NCI-H446 treated with DMSO at 0.1 percent for 48 hours (cell line): ENCODE data around the gene GUCA1A.
"Not testable (repeated sequence)": the region's sequence is repeated elsewhere in the genome, so short reads cannot be mapped to it uniquely, and the experiment has no call there.

Experiments
- DNase-seq: peaks from one replicate; lab custom pipeline; 2025; lab: John Stamatoyannopoulos, UW

Gene GUCA1A

DNA sequence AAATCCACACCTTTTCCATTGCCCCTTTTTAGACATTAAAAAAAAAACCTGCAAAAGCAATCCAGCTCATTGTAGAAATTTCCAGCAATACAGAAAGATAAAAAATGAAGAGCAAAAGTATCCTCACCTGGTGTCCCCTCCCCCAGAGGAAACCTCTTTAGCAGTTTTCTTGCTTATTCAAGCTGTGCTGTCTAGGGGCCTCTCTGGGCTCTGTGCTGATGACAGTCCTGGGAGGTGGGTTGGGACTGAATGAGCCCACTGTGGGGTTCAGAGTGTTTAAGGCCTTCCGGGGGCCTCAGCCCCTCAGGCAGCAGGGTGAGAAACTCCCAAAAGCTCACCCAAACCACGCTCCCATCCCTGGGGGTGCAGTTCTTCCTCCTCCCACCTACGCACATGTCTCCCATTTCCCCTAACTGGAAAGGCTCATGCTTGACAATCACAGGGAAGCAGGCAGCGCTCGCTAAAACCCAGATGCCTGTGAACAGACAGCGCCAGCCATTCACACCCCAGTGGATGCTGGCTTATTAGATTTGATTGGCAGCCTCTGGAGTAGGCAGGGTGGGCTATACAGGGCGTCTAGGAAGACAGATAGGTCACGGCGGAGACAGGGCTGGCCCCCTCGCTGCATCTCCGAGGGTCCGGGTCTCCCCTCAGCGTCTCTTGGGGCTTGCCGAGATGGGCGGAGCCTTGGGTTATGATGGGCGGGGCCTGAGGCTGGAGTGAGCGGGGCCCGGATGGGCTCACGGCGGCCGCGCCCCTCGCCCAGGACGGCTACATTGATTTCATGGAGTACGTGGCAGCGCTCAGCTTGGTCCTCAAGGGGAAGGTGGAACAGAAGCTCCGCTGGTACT, 4.6 kb downstream of the GUCA1A start:
- DNase-seq, result no peak

DNA sequence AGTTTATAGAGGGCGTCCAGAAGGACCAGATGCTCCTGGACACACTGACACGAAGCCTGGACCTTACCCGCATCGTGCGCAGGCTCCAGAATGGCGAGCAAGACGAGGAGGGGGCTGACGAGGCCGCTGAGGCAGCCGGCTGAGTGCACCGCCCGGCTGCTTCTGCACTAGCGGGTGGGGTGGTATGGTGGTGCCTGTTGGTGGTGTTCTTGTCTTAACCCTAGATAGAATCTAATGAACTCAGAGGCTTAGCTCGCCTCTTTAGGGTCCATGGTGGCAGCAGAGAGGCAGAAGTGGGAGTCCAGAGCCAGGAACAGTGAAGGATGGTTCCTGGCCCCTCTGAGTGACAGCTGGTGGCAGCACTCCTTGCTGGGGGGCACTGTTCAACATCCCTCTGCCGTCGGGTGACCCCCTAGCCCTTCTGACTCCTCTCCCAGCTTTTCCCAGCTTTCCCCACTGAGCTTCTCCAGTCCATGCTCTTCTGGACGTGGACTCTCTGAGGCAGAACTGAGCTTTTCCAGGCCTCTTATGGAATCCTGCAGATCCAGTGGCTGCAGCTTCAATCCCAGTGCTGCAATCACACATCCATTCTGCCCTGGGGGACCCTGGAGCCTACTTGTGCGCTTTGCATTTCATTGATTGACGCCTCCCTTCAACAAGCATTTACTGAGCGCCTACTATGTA, 6.2 kb downstream of the GUCA1A start:
- no peak for DNase-seq

DNA sequence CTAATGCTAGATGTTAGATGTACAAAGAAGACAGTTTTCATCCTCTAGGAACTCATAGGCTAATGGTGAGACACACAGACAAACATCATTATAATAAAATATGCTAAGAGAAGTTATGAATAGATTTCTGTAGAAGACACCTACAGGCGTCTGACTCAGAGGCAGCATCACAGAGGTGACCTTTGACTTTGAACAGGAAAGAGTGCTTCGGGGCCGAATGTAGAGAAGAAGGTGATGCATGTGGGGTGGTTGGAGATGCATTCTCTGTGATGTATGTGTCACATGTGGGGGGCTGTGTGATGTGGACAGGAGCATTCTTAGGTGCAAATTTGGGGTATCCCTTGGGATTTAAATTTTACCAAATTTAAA, 6.8 kb downstream of the GUCA1A start:
- DNase-seq, result no peak

DNA sequence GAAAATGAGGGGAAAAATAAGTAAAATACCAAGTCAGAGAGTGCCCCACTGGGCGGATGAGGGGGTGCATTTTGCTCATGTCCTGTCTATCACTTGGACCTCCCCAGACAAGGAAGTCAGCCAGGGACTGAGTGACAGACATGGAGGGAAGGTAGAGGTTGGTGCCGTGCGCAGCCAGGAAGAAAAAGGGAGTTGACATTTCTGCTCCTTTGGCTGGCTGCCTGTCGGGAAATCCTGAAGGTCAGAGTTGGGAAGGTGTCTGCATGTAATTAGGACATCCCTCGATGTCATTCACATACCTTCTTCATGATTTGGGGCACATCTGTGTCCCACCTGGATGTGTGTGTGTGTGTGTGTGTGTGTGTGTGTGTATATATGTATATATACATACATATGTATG, 8.9 kb downstream of the GUCA1A start:
- no peak for DNase-seq

DNA sequence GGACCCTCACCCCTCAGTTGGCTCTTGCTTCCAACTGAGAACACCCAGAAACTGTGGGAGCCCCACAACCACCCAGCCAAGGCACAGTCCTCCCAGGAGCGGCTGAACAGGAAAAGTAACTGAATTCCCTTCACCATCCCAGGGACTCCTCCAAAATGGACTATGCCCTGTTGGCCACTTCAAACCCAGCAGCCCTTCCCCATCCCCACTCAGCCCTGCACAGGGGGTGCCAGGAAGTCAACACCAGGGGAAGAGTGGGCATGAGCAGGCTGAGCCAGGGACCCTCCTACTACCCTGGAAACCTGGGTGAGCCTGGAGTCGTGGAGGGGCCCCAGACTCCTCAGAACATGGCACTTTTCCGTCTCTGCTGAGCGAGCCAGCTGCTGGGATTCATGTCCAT, 11.3 kb downstream of the GUCA1A start:
- no peak for DNase-seq

DNA sequence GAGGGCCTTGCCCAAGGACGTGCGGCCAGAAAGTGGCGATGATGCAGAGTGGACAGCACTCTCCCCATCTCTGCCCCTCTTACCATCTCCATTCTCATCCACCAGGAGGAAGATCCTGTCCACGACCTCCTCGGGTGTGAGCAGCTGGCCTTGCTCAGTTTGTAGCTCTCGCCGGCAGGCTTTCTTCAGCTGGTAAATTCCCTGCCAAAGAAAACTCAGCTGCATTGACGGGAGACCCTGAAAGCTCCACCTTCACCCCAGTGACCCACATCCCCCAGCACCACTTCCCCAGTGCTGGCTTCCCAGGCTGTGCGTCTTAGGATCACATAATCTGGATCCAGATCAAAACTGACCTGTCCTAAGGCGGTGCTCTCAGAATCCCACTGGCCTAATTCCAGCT, 12.4 kb downstream of the GUCA1A start:
- no peak for DNase-seq

DNA sequence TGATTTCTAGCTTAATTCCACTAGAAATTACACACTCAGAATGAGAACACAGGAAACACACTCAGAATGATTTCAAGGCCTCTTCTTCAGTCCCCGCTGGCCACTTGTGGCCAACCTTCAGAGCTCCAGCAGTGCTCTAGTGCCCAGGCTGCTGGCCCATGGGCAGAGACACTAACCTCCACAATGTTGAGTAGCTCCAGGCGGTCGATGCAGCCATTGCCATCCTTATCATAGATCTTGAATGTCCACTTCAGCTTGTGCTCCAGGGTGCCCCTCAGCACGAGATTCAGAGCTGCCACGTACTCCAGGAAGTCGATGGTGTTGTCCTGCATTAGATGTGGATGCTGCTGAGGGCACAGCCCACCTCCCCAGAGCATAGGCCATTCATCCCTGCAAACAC, 15.2 kb downstream of the GUCA1A start:
- no peak for DNase-seq

DNA sequence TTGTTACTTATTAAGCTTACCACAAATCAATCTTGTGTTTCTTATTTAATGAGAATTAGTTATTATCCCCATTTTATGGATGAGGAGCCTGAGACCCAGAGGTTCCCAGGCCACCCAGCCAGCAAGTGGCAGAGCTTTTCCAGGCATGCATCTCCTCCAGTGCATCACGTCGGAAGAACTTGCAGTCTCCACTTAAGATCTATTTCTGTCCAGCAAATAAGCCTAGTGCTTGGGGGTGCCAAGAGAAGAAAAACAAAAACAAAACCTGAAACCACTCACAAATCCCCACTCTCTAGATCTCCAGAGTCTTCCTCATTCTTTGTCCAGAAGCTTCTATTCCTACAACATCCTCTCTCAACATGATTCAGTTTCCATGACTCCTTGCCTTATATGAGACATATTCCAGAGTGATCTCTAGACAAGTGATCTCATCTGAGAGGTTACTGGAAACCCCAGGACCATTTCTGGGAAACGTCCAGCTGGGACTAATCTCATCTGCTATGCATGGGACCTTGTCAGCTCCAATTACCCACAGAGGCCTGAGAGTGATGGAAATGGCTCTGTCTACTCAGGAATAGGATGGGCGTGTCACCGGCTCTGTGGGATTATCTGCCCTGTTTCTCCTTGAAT, 17.5 kb downstream of the GUCA1A start:
- no peak for DNase-seq

DNA sequence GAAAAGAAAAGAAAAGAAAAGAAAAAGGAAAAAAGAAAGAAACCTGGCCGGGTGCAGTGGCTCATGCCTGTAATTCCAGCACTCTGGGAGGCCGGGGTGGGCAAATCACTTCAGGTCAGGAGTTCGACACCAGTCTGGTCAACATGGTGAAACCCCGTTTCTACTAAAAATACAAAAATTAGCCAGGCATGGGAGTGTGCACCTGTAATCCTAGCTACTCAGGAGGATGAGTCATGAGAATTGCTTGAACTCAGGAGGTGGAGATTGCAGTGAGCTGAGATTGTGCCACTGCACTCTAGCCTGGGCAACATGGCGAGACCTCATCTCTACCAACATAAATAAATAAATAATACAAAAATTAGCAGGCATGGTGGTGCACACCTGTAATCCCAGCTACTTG, 19.2 kb downstream of the GUCA1A start:
- not testable (repeated sequence) for DNase-seq

DNA sequence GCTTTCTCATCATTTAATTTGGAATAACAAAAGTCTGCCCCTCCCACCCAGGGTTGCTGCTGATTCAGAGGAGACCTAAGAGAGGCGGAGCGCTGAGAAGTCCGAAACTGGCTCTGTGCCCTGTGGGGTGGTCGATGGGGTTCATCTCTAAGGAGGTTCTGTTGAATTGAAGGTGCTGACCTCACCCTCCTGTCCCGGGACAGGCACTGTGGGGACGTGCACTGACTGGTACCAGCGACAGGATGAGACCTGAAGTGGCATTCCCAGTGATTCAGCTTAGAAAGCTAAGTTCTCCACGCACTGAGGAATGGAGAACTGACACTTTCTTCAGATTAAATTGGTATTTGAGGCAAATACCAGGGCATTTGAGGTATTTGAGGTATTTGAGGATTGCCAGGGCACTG, 20.3 kb downstream of the GUCA1A start:
- DNase-seq, result no peak

DNA sequence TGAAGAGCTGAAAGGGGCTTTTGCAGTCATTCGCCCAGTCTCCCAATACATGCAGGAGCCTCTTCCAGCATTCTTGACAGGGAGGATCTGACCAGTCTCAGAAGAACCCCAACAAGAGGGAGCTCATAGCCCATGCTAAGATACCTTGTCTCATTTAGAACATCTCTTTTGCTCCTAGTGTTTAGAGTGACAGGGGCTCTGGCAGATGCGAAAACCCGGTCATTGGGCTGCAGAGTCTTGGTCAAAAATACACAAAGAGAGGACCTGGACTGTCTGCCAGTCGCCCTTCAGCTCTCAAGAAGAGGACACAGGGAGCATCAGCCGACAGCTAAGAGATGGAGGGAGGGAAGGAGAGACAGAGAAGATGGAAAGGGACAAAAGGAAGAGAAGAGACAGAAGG, 20.9 kb downstream of the GUCA1A start:
- DNase-seq, result no peak

DNA sequence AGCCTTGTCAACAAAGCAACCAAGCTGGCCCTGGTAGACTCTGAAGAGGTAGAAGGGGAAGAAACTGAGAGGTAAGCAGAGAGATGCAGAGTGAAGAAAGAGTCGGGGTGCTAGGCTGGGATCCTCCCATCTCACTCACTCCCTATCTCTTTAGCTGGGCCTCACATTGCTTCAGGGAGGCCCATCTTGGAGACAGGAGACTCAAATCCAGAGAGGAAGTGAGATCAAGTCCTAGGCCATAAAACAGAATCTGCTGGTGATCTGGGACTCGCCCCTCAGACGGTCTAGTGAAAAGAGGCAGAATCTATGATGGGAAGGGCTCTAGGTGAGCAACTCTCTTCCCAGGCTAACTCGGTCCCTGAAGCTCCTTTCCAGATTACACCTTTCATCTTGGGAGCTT, 22.3 kb downstream of the GUCA1A start:
- DNase-seq, result no peak

DNA sequence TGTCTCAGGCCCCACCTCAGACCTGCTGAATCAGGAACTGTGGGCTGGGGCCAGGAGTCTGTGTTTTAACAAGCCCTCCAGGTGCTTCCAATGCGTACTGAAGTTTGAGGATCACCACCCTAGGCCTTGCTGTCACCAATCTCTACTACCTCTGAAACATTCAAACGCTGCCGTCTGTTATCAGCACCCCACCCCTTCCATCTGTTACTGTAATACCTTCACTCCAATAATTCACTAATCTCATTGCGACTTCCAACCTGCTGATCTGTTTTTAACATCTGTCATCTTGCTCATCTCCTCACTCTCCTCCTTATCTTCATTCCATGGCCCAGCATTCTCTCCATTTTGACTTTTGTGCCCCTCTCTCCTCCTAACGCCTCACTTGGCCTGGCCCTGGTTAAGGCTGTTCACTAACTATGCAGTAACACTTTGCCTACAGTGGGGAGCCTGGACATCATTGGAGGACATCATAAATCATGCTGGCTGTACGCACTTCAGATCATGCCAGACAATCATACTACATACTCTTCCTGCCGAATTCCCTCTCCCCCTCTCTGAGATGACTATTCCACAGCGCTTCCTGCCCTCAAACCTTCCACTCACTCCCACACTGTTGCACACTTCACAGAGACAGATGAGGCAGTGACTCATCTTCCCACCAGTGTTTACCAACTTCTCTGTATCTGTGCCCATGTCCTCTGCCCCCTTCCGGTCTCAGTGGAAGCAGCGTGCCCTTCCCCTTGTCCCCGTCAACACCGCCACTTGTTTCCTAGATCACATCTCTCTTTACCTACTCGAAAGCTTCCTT, 24.6 kb downstream of the GUCA1A start:
- DNase-seq, result no peak

DNA sequence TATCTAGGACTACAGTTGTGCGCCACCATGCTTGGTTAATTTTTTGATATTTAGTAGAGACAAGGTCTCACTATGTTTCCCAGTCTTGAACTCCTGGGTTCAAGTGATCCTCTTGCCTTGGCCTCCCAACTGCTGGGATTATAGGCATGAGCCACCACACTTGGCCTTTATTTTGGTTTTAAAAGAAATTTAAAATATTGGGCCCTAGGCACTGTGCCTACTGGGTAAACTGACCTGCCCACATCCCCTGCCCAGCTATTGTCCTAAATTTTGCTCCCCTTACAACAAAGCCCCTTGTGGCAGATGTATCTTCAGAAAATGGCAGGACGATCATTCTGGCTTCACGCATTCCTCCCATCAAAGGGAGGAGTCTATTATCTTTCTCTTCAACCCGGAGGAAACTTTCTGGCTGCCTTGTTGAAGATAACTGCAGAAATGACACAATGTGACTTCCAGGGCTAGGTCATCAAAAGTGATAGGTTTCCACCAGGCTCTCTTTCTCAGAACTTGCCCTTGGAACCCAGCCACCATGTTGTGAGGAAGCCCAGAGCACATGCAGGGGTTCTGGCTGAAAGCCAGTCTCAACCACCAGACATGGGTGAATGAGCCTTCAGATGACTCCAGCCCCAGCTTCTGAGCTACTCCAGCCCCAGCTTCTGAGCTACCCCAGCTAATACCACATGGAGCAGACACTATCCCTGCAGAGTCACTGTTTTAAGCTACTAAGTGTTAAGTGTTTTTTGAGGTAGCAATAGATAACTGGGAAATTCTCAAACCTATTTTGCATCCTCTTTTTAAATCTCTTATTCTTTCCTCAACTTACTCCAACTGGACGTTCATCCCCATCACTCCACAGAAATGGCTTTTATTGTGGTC, 26.2 kb downstream of the GUCA1A start:
- peak; percentile 47 for DNase-seq

DNA sequence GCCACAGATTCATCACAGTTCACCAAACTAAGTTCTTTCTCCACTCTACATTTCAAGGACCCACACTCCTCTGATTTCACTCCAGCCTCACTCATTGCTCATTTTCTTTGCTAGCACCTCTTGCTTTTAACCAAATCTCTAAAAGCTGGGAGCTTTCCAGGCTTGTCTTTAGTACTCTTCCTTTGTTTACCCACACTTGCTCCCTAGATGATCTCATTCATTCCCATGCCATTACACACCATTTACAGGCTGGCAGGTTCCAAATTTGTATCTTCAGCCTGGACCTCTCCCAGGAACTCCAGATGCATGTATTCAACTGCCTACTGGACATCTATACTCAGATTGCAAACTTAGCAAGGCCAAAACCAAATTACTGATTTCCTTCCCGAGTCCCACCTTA, 26.9 kb downstream of the GUCA1A start:
- no peak for DNase-seq

DNA sequence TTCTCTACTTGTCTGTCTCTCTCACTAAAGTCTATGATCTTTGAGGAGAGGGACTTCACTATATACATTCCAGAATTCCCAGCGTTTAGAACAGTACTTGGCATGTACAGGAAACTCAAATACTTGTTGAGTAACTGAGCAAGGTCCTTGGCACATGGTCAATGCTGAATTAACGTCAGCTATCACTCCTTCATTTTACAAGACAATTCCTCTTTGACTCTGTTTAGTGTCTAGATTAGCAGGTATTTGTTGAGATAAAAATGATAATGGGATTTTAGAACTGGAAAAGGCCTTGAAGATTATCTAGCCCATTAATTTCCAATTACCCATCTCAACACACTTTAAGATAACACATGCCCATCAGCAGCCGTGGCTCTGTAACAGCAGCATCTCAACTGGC, 28.2 kb downstream of the GUCA1A start:
- no peak for DNase-seq

DNA sequence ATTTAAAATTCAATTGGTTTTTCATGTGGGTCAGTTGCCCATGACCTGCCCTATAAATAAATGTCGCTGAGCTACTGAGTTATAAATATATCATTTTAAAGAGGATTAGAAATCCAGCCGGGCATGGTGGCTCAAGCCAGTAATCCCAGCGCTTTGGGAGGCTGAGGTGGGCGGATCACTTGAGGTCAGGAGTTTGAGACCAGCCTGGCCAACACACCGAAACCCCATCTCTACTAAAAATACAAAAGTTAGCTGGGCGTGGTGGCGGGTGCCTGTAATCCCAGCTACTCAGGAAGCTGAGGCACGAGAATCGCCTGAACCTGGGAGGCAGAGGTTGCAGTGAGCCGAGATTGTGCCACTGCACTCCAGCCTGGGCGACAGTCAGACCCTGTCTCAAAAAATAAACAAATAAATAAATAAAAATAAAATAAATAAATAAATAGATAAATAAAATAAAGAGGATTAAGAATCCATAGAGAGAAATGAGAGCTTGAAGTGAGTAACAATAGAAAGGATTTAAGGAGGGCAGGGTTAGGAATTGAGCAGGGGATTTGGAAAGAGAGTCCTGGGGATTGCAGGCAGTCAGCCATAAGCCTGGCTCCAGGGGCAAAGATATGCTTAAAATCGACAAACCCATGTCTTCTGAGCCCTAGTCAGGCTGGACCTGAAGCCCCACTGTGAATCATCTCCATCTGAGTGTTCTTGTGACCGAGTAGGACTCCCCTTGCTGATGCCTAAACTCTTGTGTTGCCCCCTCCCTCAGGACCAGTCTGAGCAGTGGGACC, 29.2 kb downstream of the GUCA1A start:
- not testable (repeated sequence) for DNase-seq

DNA sequence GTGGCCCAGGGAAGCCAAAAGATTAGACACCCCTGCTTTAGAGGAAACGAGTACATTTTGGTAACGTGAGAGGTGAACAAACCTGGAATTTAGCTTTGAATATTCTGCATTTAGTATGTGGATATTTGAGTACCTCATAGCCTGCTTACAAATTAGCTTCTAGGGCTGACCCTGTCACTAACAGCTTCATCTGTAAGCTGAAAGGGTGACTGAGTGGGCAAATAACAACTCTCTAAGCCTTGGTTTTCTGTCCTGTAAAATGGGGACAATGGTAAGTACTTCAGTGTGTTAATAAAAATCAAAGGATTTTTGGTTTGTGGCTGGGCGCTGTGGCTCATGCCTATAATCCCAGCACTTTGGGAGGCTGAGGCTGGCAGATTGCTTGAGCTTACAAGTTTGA, 30.0 kb downstream of the GUCA1A start:
- no peak for DNase-seq

DNA sequence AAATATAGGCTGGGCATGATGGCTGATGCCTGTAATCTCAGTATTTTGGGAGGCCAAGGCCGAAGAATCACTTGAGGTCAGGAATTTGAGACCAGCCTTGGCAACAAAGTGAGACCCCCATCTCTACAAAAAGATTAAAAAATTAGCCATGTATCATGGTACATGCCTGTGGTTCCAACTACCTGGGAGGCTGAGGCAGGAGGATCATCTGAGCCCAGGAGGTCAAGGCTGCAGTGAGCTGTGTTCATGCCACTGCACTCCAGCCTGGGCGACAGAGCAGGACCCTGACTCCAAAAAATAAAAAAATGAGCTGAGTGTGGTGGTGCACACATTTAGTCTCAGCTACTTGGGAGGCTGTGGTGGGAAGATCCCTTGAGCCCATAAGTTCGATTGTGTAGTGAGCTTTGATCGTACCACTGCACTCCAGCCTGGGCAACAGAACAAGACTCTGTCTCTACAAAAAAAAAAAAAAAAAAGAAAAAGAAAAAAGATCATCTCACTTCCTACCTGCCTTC, 31.7 kb downstream of the GUCA1A start:
- no peak for DNase-seq

DNA sequence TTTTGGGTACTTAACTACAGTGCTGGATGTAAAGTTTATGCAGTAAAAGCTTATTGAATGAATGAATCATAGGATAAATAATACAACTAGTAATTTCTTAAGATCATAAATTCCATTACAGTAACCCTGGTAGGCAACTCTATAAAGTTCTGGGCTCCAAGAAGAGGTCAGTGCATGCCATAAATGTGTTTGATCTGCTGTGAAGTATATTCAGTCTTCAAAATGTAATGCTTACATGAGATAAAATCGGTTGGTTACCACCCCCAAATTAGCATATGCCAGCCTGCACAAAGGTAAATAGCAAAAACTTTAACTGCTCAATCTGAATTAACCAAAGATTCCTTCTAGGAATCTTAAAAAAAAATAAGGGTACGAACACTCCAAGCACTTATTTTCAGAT, 34.4 kb downstream of the GUCA1A start:
- DNase-seq, result not testable (repeated sequence)
